ENCODE measurements around the gene DNMBP.

DNA sequence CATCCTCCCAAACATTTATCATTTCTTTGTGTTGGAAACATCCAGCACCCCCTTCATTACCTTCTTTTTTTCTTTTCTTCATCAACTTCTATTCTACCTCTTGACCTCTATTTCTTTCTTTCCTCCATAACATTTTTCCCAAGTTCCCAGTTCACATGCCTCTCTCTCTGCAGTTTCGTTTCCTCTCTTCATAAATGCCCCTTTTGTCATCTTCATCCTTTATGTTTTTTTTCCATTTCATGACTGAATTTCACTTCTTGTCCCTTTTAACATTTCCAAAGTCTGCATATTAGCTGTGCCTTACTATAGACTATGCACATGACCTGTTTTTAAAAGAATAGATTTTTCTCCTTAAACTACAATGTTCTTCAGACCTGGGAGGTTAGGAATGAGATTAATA is 48.2 kb upstream of the DNMBP start:
- TF ChIP-seq, protein P1, sequence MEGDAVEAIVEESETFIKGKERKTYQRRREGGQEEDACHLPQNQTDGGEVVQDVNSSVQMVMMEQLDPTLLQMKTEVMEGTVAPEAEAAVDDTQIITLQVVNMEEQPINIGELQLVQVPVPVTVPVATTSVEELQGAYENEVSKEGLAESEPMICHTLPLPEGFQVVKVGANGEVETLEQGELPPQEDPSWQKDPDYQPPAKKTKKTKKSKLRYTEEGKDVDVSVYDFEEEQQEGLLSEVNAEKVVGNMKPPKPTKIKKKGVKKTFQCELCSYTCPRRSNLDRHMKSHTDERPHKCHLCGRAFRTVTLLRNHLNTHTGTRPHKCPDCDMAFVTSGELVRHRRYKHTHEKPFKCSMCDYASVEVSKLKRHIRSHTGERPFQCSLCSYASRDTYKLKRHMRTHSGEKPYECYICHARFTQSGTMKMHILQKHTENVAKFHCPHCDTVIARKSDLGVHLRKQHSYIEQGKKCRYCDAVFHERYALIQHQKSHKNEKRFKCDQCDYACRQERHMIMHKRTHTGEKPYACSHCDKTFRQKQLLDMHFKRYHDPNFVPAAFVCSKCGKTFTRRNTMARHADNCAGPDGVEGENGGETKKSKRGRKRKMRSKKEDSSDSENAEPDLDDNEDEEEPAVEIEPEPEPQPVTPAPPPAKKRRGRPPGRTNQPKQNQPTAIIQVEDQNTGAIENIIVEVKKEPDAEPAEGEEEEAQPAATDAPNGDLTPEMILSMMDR (conservative IDR thresholded peaks at IDR 0.05; ENCODE audit: low read depth, low read length): no peak
- TF ChIP-seq POLR2A (IDR thresholded peaks at IDR 0.05; ENCODE audit: low read depth, low read length) (no peak), RFX5 (IDR thresholded peaks at IDR 0.05; ENCODE audit: low read depth, low read length) (no peak), MXI1 (IDR thresholded peaks at IDR 0.05; ENCODE audit: borderline replicate concordance, low read depth, low read length) (no peak), BHLHE40 (IDR thresholded peaks at IDR 0.05; ENCODE audit: low read depth, low read length) (no peak), FOS (IDR thresholded peaks at IDR 0.05; ENCODE audit: low read depth, low read length) (no peak), CEBPB (IDR thresholded peaks at IDR 0.05; ENCODE audit: low read depth, low read length) (no peak), CHD1 (IDR thresholded peaks at IDR 0.05; ENCODE audit: low read depth, low read length) (no peak), MAFK (IDR thresholded peaks at IDR 0.05; ENCODE audit: low read depth, low read length) (no peak)
- TF ChIP-seq, protein P2, sequence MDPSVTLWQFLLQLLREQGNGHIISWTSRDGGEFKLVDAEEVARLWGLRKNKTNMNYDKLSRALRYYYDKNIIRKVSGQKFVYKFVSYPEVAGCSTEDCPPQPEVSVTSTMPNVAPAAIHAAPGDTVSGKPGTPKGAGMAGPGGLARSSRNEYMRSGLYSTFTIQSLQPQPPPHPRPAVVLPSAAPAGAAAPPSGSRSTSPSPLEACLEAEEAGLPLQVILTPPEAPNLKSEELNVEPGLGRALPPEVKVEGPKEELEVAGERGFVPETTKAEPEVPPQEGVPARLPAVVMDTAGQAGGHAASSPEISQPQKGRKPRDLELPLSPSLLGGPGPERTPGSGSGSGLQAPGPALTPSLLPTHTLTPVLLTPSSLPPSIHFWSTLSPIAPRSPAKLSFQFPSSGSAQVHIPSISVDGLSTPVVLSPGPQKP (IDR thresholded peaks at IDR 0.05; ENCODE audit: borderline replicate concordance, low read depth, low read length): no peak
